Pancreas (tissue), 10 donors: Measurements from ENCODE around the gene INPP5E. TPM values are rescaled to one million over a fixed set of nuclear protein-coding genes. Genes with fewer than 3 reads are reported as not detected.

ENCODE experiments used
- ATAC-seq, 4 donors: fragments of 200-7000 bp; cut with Tn5 transposase; one replicate each; pipeline versions ENCODE4 v1.8.0 to v1.9.1; 2020; ENCODE audit warnings: mild to moderate bottlenecking in 4 of 4, moderate library complexity in 4 of 4
- DNase-seq, 6 donors: peaks; one replicate each; pipeline ENCODE4 v3.0.0-alpha.2; 2020
- FAIRE-seq: peaks from 2 replicates; lab custom pipeline; 2012; peaks lifted over from hg19 to GRCh38; lab: Jason Lieb, UNC
- H3K27ac ChIP-seq, 4 donors: fragments of 200-600 bp; sonication (generic); 1 replicate in 3 of 4; 2 replicates in 1 of 4; pipeline versions ENCODE4 v1.5.0 to v1.8.0; 2020
- H3K27me3 ChIP-seq, 4 donors: fragments of 200-600 bp; one replicate each; pipeline ENCODE4 v1.8.0; 2021
- H3K36me3 ChIP-seq, 3 donors: fragments of 200-600 bp; sonication (generic) in 1 of 3; one replicate each; pipeline versions ENCODE4 v1.5.0 to v1.8.0; 2020 to 2021
- H3K4me1 ChIP-seq, 3 donors: fragments of 200-600 bp; one replicate each; pipeline ENCODE4 v1.8.0; 2021
- H3K4me3 ChIP-seq, 4 donors: fragments of 200-600 bp; sonication (generic) in 2 of 4; one replicate each; pipeline versions ENCODE4 v1.5.0 to v1.8.0; 2020 to 2021
- H3K9me3 ChIP-seq, 4 donors: fragments of 200-600 bp; one replicate each; pipeline ENCODE4 v1.8.0; 2021
- CTCF ChIP-seq, 4 donors: fragments of 200-600 bp; sonication (generic) in 3 of 4; IDR thresholded peaks; one replicate each; pipeline versions ENCODE4 v1.5.0 to v1.8.0; 2021; ENCODE audit warnings: antibody characterized with exemption in 4 of 4
- WGBS, 2 donors: extraction: QIAGEN DNeasy Blood & Tissue Kit; methylation state at CpG; one replicate each; pipeline ENCODE4 v1.1.7; 2013; 5-methylcytosine and 5-hydroxymethylcytosine counted together
- intact Hi-C, 3 donors: fragments of 100-400 bp; cut with DNase I; formaldehyde crosslinking; loops; one replicate each; pipeline versions ENCODE4 v1.11.1 to v1.14.2; 2022
- polyA plus RNA-seq, 2 donors: library from polyadenylated mRNA; stranded (reverse); fragments of 200-250 nt; gene quantifications; one replicate each; pipeline ENCODE4 v1.2.3, GENCODE V29; 2013
- total RNA-seq, 6 donors: library from RNA; stranded (reverse); fragmentation: NEBNext Ultra II Directional in 4 of 6; extraction: Animal tissue kit (Norgen Biotek cat#: 25700) in 4 of 6; gene quantifications; one replicate each; pipeline versions ENCODE4 v1.2.1 to v1.2.4, GENCODE V29; 2021 to 2023
- donor health status: healthy with polysubstance abuse.
- donor health status: DM: no; HTN: no; CAD: no; lungs with moderate emphysema.
- donor health status: DM: no; HTN: no; CAD: no.
- donor health status: control.
- donor health status: control.
- donor health status: Bipolar disorder and iron deficiency.
- donor health status: DM: yes; HTN: yes; CAD: no.
- donor health status: DM: no; HTN: no; CAD: no.
- donor health status: DM: no; HTN: no; CAD: no.
- donor health status: DM: yes; HTN: yes; CAD: no.

The INPP5E gene
- total RNA-seq (1 to 10 TPM; 3.8 to 10.0 (median 5.2) TPM), polyA plus RNA-seq (10 to 100 TPM; 13.9 to 14.9 TPM)

- ATAC-seq (peak; percentile 88 to 93 (median 90)), DNase-seq (peak; percentile 60 to 94 (median 82)), FAIRE-seq (no peak)
- no peak within 1 kb of the TSS for H3K27ac ChIP-seq
- intact Hi-C loops: no loop called here
- H3K9me3 ChIP-seq: no peaks in the 10 kb centered on the region
- peaks cover 3 to 33% (median 10%) of the 10 kb centered on the region in 3 donors for H3K36me3 ChIP-seq
- no peaks in the 10 kb centered on the region for H3K27me3 ChIP-seq
- H3K4me1 ChIP-seq: peaks cover 0 to 16% (median 5%) of the 10 kb centered on the region in 3 donors
- H3K4me3 ChIP-seq: peak within 1 kb of the TSS; percentile 83 to 98 (median 94)
- 4 to 8% methylated on average over 45 to 90 of the region's 90 CpGs for WGBS, 2 donors
- peak; percentile 35 to 67 (median 50) for TF ChIP-seq CTCF (IDR thresholded peaks at IDR 0.05)
These were observed at the start of gene INPP5E for GRCh38 chr9:136439481-136440408. Gene INPP5E, minus strand, starts transcription at chr9:136439845. Its CDS starts 426 bp downstream, at chr9:136439419.

GRCh38 chr9:136488247-136489214, 48.9 kb upstream of the INPP5E start:
- ATAC-seq: peak; percentile 34 to 68 (median 62)
- intact Hi-C loops: loop anchor here in 1 of 3 donors (10.0 kb wide), 1 partner anchor 226 kb away; the partner anchor contains the start of gene DIPK1B
- peaks cover 7 to 15% (median 13%) of the 10 kb centered on the region in 3 donors for H3K4me1 ChIP-seq
- no peaks in the 10 kb centered on the region for H3K36me3 ChIP-seq
- no peak overlapping the region for H3K27ac ChIP-seq
- WGBS, 2 donors: 18 to 19% methylated on average over 22 of the region's 22 CpGs
- TF ChIP-seq CTCF (IDR thresholded peaks at IDR 0.05): peak; percentile 95 to 99 (median 97)
- H3K9me3 ChIP-seq: no peaks in the 10 kb centered on the region
- no peak for FAIRE-seq
- H3K27me3 ChIP-seq: no peaks in the 10 kb centered on the region
- no peak overlapping the region for H3K4me3 ChIP-seq
- peak; percentile 72 to 94 (median 88) for DNase-seq

- intact Hi-C loops: loop anchor here in 2 of 3 donors (2.0 to 10.0 kb wide), 3 partner anchors 143 to 227 kb away; partner anchors contain the start of gene DIPK1B (in 1 of the 2)
- DNase-seq (peak in 1 of 6 donors; percentile 62), ATAC-seq (no peak), FAIRE-seq (no peak)
- Histone ChIP-seq H3K4me3 (no peak overlapping the region), H3K9me3 (no peaks in the 10 kb centered on the region), H3K36me3 (no peaks in the 10 kb centered on the region), H3K27ac (no peak overlapping the region), H3K27me3 (no peaks in the 10 kb centered on the region), H3K4me1 (peaks cover 7 to 15% (median 13%) of the 10 kb centered on the region in 3 donors)
- WGBS, 2 donors: 91 to 96% methylated on average over 7 of the region's 7 CpGs
- TF ChIP-seq CTCF (IDR thresholded peaks at IDR 0.05): no peak
These were observed 48.0 kb upstream of the INPP5E start for GRCh38 chr9:136487672-136488071.

- FAIRE-seq: no peak
- no peaks in the 10 kb centered on the region for H3K9me3 ChIP-seq
- intact Hi-C loops: loop anchor here in 2 of 3 donors (2.0 to 10.0 kb wide), 3 partner anchors 144 to 228 kb away; partner anchors contain the start of gene DIPK1B (in 1 of the 2)
- H3K27me3 ChIP-seq: no peaks in the 10 kb centered on the region
- peaks cover 7 to 15% (median 13%) of the 10 kb centered on the region in 3 donors for H3K4me1 ChIP-seq
- no peak overlapping the region for H3K4me3 ChIP-seq
- peak in 1 of 6 donors; percentile 67 for DNase-seq
- no peak for ATAC-seq
- WGBS, 2 donors: 92 to 93% methylated on average over 17 to 18 of the region's 18 CpGs
- no peak for TF ChIP-seq CTCF (IDR thresholded peaks at IDR 0.05)
- H3K36me3 ChIP-seq: no peaks in the 10 kb centered on the region
- H3K27ac ChIP-seq: no peak overlapping the region
These were observed 47.4 kb upstream of the INPP5E start for GRCh38 chr9:136486823-136487620.
